Measurements from ENCODE around the gene SIRPA.

GRCh38 chr20:1860446-1860845, 34.8 kb upstream of the SIRPA start:
- TF ChIP-seq CTCF (optimal IDR thresholded peaks at IDR 0.05 in 1 of 3, IDR thresholded peaks at IDR 0.05 in 1 of 3, conservative IDR thresholded peaks at IDR 0.05 in 1 of 3; ENCODE audit: extremely low read depth in 1 of 3, insufficient read depth in 2 of 3, low read length in 3 of 3): no peak
- no peak for TF ChIP-seq EZH2 (IDR thresholded peaks at IDR 0.05; ENCODE audit: low read length)
